Measurements from ENCODE around the gene UPF1.
A peak's percentile ranks its signal among the peaks of the same experiment; 100 is the strongest.

Gene UPF1

DNA sequence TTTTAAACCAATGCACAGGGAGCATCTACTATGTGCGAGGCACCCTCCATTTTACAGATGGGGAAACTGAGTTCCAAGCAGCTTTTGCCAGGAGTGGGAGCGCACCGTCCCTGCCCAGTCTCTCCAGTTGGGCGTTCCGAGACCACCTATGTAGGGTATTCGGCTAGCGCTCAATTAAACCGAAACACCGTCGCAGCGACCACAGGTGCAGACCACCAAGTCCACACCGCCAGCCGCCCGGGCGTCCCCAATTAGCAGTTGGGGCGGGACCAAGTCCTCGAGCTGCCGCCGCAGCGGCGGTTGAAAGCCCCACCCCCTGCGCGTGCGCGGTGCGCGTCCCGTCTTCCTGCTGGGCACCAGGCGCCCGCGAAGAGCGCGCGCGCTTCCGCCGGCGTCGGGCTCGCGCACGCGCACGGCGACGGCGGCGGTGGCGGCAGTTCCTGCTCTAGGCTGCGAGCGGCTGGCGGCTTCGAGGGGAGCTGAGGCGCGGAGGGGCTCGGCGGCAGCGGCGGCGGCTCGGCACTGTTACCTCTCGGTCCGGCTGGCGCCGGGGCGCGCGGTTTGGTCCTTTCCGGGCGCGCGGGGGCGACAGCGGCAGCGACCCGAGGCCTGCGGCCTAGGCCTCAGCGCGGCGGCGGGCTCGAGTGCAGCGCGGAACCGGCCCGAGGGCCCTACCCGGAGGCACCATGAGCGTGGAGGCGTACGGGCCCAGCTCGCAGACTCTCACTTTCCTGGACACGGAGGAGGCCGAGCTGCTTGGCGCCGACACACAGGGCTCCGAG lies at the start of gene UPF1:
Gene UPF1 (plus strand): TSS at position 436 of the 782 bp plus-strand sequence. CDS start 251 bp downstream, at position 687.
- H3K27ac ChIP-seq: peak within 1 kb of the TSS; percentile 89
- TF ChIP-seq, protein P1, sequence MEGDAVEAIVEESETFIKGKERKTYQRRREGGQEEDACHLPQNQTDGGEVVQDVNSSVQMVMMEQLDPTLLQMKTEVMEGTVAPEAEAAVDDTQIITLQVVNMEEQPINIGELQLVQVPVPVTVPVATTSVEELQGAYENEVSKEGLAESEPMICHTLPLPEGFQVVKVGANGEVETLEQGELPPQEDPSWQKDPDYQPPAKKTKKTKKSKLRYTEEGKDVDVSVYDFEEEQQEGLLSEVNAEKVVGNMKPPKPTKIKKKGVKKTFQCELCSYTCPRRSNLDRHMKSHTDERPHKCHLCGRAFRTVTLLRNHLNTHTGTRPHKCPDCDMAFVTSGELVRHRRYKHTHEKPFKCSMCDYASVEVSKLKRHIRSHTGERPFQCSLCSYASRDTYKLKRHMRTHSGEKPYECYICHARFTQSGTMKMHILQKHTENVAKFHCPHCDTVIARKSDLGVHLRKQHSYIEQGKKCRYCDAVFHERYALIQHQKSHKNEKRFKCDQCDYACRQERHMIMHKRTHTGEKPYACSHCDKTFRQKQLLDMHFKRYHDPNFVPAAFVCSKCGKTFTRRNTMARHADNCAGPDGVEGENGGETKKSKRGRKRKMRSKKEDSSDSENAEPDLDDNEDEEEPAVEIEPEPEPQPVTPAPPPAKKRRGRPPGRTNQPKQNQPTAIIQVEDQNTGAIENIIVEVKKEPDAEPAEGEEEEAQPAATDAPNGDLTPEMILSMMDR (conservative IDR thresholded peaks at IDR 0.05): no peak
- peak; percentile 100 for TF ChIP-seq ZFX (IDR thresholded peaks at IDR 0.05)

DNA sequence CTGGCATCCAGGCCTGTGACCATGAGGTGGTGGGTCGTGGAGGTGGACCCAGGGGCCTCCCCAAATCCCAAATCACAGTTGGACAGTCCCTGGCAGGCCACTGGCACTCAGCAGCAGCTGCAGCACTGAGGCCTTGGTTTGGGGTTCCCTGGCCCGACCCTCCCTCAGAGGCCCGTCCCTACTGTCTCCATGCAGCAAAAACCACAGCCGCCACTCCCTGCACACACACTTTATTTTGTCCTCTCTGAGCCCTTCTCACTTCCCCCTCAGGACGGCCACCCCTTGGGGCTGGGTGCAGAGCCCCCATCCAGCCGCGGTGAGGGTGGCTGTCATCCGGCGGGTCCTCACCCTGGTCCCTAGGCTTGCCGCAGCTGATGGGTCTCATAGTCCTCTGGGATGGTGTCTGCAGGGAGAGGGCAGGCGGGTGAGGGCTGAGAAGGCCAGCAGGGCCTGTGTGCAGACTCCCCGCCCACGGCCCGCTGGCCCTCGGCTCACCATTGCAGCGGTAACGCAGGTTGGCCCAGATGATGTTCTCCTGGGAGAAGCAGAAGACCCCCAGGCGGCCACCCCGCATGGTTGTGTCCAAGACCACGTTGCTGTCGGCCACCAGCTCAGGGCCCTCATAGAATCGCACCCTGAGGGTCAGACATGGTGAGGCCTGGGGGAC lies 49.1 kb upstream of the UPF1 start:
- H3K27ac ChIP-seq: no peak overlapping the region
- TF ChIP-seq ZFX (IDR thresholded peaks at IDR 0.05): no peak
- TF ChIP-seq, protein P1 (conservative IDR thresholded peaks at IDR 0.05): no peak

DNA sequence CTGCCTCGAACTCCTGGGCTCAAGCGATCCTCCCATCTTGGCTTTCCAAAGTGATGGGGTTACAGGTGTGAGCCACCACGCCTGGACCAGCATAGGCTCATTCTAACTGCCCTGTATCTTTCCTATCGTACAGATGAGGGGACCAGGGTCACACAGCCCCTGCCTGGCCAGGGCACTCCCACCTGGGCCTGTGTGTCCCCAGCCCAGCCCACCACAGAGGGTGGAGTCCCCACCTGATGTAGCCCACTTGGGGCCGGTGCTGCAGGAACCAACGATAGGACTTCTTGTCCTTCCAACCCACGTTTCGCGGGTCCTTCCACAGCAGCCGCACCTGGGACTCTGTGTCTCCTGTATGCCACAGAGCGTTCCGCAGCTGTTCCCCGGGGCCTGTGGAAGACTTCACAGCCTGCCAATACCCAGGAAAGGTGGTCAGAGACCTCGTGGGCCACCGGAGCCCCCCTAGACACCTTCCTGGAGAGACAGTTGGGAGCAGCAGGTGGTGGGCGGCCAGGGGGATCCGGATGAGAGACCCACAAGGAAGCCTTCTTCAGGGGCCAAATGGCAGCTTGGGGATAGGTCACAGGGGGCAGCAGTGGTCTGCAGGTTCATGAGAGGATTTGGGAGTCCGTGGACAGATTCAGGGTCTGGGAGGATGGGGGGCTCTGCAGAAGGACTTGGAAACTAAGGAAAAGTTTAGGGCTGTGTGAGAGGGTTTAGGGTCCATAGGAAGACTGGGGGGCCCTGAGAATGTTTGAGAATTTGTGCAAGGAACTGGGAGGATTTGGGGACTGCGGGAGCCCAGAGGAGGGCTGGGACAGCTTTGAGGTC lies 47.6 kb upstream of the UPF1 start:
- TF ChIP-seq ZFX (IDR thresholded peaks at IDR 0.05): no peak
- TF ChIP-seq, protein P1 (conservative IDR thresholded peaks at IDR 0.05): no peak
- H3K27ac ChIP-seq: no peak overlapping the region

DNA sequence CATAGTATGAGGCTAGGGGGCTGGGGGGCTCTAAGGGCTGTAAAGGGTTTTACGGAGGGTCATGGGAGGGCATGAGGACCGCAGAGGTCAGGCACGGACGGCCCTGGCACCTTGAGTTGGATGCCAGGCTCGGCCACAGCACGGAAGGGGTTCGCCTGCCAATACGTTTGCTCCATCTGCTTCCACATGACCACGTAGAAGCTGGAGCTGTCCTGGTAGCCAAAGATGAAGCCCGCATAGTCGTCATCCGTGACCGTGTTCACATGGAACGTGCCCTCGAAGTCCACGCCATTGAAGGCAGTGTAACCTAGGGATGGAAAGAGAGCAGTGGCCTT lies 47.0 kb upstream of the UPF1 start:
- TF ChIP-seq ZFX (IDR thresholded peaks at IDR 0.05): no peak
- TF ChIP-seq, protein P1 (conservative IDR thresholded peaks at IDR 0.05): no peak
- no peak overlapping the region for H3K27ac ChIP-seq

DNA sequence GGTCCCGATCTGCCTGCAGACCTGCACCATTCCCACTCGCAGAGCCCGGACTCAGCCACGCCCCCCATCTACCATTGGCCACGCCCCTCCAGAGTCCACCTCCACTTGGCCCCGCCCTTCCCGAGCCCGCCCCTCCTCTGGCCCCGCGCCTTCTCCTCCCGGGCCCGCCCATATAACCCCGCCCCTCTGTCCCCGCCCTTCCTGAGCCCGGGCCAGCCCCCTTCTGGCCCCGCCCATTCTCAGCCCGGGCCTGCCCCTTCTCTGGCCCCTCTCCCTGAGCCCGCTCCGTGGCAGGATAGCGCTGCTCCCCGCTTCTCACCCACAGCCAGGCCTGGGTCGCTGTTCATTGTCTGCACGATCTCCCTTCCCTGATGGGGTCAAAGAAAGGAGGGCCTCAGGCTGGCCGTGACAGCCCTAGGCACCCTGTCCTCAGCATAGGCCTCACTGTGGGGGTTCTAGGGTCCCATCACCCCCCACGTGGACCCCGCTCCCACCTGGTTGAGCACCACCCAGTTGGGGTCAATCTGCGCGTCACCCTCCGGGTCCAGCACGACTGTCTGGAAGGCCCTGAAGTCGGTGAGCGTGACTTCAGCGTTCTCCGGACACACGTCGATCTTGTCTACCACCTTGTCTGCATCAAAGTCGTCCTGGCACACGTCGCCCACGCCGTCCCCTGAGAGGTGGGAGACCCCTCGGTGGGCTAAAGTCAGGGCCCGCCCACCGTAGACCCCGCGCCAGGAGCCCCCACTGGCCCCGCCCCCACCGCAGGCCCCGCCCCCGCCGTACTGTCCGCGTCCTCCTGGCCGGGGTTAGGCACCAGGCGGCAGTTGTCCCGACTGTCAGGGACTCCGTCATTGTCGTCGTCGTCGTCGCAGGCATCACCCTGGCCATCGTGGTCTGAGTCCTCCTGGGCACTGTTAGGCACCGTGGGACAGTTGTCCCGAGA lies 46.3 kb upstream of the UPF1 start:
- no peak overlapping the region for H3K27ac ChIP-seq
- no peak for TF ChIP-seq ZFX (IDR thresholded peaks at IDR 0.05)
- TF ChIP-seq, protein P1 (conservative IDR thresholded peaks at IDR 0.05): no peak

DNA sequence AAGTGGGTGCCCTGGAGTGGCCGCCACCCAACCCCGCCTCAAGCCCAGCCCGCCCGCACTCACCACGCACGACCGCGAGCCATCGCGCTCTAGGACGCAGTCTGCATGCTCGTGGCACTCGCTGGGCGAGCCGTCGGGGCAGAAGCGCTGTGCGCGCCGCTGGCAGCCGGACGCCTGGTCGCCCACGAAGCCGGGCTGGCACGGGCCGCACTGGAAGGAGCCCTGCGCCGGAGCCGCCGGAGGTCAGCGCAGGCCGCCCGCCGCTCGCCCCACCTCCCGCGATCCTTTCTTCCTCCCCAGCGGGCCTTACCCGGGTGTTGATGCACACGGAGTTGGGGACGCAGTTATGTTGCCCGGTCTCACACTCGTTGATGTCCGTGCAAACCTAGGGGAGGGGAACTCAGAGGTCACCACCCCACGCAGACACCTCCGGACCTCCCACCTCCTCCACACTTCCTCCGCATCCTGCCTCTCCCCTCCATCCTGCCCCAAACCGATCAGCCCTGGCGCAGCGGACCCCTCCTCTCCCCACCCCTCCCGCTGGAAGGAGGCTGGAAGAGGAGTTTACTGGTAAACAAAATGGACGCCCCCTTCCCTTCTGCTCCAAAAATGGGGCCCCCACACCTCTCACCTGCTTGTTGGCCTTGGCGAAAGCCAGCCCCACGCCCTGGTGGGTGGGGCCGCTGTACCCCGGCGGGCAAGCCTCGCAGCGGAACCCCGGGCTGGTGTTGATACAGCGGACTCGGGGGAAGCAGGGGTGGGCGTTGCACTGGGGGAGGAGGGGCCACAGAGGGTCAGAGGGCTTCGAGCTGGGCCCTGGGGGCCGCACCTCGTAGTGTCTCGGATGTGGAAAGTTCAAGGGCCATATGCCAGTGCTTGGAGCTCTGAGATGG lies 43.0 kb upstream of the UPF1 start:
- TF ChIP-seq, protein P1 (conservative IDR thresholded peaks at IDR 0.05): no peak
- TF ChIP-seq ZFX (IDR thresholded peaks at IDR 0.05): no peak
- H3K27ac ChIP-seq: no peak overlapping the region
